Bone marrow (tissue), 2 donors: ENCODE results near the gene AIMP2.
"Not testable (repeated sequence)": the region's sequence is repeated elsewhere in the genome, so short reads cannot be mapped to it uniquely, and the experiment has no call there.

Source experiments
- DNase-seq, 2 donors: peaks; one replicate each; lab custom pipeline; 2025; lab: John Stamatoyannopoulos, UW

AIMP2 gene

DNA sequence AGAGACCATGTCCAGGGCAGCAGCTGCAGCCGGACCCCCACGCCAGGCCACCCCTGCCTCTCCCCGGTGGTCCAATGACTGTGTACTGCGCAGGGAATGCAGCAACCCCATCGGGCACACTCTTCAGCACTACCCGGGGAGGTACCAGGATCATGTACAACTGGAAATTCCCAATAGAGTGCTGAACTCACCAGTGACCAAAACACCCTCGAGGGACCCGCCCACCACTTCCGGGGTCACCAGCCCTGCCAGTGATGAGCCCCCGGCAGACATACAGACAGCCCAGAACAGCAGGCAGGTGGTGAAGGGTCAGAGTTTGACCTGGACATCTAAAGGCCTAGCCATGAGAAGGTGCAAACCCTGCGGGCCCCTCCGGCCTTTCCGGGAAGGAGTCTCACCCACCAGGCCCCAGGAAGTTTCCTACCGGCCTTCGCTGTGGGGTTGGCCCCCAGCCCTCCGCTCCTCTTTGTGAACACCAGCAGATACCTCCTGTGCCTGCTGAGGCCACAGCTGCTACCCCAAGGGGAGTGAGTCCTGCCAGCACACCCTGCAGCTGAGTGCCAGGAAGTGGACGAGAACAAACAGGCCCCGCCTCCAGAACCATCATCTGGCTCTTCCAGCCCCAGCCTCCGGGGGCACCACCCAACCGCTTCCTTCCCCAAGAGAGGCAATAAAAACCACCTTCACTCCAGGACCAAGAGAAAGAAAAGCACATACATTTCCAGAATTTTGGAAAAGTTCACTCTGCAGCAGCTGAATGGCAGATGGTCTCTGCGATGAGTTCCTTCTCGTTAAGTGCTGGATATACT lies 17.1 kb downstream of the AIMP2 start:
- peak; percentile 30 to 79 for DNase-seq

DNA sequence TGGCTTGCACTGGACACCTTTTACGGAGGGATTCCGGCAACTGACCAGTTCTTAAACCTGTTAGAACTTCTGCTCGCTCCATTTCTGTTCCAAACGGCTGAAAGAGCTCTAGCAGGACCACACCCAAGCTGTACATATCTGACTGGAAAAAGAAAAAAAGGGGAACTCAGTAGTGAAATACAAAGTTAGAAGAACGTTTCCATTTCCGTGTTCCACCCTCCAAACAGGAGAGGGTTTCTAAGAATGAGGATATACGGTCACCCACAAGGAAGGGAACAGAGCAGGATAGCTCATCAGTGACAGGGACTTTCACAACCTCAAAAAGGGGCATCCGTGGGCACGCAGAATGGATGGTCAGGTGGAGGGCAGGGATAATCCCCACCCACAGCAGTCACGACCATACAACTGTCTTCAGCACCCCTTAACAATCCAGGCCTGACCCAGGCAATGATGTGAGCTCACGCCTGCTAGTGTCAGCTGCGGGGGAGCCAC lies 17.8 kb downstream of the AIMP2 start:
- DNase-seq = no peak

DNA sequence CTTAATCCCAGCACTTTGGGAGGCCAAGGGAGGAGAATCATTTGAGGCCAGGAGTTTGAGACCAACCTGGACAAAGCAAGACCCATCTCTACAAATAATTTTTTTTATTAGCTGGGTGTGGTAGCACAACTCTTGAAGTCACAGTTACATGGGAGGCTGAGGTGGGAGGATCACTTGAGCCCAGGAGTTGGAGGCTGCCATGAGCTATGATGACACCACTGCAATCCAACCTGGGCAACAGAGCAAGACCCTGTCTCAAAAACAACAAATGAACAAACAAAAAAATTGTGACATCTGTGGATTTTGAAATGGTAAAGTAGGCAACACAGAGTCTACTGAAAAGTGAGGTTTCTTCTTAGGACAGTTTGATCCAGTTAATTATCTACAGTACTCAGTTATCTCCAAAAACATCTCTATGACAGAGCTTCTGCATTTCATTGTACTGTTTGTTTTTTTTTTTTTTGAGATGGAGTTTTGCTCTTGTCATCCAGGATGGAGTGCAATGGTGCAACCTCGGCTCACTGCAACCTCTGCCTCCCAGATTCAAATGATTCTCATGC lies 18.8 kb downstream of the AIMP2 start:
- no peak for DNase-seq

DNA sequence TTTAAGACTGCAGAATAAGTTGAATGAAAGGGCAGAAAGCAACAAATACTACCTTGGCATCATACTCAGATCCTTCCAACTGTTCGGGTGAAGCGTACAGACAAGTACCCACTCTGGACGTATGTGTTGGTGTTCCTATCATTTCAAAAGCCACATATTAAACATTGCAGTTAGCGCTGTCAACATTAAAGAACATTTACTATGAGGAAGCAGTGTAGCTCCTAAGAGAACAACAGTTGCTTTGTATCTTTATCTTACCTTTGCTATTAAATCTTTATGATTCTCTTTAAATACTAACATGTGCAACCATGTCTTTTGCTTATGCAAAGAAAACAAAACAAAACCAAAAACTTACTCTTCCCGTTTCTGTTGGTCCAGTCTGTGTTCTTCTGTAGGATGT lies 19.5 kb downstream of the AIMP2 start:
- no peak for DNase-seq

DNA sequence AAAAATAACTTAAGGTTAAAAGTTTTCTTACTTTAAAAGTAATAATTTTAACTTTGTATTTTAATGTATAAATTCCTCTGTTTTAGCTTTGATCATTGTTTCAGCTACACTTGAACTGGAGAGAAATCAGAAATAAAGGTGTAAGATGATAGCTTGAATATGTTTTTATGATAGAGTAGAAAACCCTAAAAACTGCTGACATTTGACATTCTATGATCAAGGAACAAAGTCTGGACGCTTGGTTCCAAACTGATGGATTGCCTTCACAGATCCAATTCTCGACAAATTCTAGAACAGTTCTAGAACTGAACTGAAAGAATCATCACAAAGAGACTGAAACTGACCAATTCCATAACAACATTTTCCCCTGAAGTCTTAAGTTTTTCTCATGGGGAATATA lies 21.9 kb downstream of the AIMP2 start, which contains the start of gene ANKRD61:
TSS of gene ANKRD61 (plus strand) at position 389 of the 400 bp plus-strand sequence. CDS start at position 389, 0 bp downstream.
- no peak for DNase-seq

DNA sequence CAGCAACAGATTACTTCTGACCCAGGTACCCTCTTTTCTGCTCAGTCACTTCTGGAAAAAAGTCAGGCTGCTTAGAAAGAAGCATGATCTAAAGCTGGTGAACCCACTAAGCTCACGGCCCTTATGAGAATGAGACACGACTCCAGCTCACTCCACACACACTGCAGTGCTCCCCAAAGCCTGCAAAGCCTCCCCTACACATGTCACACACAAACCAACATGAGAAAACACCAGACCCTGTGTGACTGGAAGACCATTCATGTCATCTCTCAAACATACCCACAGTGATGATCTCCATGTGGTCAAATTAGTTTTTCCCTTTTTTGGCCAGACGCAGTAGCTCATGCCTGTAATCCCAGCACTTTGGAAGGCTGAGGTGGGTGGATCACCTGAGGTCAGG lies 22.5 kb downstream of the AIMP2 start:
- DNase-seq = no peak

DNA sequence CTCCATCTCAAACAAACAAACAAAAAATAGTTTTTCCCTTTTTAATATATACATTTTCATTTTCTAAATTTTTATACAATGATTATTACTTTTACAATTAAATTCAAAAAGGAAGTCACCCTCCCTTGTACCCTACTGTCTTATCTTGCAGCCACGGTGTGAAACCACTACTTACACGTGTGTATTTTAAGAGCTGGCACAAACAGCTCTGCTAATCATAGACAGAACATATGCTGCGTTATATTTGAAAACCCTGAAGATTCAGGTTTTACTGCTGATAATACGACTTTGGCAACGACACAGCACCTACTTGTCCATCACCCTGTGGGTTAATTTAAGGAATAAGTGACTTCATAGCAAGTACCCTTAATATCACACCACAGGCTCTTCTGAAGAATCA lies 23.1 kb downstream of the AIMP2 start:
- DNase-seq = no peak

DNA sequence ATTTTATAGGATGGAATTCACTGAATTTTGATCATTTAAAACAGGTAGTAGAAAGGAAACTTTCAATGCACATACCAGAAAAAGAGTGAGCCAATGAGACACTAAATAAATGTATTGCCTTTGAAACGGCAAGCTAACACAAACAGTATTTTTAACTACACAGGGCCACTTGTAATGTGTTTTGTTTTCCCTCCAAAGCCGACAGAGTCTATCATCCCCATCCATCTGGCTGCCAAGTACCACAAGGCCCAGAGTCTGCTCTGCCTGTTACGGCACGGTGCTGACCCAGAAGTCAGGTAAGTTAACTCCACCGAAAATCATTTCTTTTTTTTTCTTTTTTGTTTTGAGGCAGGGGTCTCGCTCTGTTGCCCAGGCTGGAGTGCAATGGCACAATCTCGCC lies 23.6 kb downstream of the AIMP2 start:
- DNase-seq = no peak

DNA sequence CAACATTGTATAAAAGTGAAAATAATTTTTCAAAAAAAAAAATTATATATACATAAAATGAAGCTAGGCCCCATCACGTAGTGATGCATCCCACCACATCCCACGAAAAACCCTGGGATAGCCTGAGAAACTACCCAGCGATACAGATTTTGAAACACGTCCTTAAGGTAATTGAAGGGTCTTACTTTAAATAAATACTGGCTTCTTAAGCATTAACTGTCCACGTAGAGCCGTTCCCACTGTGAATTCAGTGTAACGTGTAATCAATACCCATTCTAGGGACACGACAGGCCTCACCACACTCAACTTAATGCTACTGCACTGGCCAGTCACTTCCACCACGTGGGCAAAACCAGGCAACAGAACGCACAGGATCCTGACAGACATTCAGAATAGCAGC lies 26.1 kb downstream of the AIMP2 start:
- DNase-seq = no peak

DNA sequence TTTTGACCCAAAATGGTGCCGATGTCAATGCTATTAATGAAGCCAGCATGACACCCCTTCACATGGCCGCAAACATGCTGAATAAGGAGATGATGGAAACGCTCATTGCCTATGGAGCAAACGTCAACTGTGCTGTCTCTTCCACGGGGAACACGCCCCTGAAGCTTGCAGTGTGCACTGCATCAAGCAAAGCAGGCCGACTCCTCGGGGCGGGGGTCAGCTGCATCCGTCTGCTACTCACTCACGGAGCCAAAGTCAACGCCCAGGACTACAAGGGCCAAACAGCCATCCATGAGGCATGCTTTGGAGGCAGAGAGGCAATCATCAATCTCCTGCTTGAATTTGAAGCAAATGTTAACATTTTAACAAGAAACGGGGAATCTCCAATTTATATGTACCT lies 26.6 kb downstream of the AIMP2 start:
- DNase-seq = no peak

DNA sequence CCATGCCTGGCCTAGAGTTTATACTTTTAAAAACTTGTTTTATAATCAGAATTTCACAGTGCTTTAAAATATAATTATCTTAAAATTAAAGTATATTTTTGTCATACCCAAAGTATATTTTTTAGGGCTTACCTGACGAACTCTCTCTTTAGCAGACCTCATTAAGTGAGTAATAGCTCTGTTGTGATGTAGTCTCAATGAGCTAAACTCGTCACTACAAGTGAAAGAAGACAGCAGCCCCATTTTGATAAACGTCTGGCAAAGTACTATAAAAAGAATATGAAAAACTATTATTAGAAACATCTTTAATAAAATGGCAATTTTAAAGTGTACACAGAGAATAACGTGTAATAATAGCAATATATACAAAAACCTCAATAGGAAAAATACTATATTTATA lies 40.7 kb downstream of the AIMP2 start:
- no peak for DNase-seq

DNA sequence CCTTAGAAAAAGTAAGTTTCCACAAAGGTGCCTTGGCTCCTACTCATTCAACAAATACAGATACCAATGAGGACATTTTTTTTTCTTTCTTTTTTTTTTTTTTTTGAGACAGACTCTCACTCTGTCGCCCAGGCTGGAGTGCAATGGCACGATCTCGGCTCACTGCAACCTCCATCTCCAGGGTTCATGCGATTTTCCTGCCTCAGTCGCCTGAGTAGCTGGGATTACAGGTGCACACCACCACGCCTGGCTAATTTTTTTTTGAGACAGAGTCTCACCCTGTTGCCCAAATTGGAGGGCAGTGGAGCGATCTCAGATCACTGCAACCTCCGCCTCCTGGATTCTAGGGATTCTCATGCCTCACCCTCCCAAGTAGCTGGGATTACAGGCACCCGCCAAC lies 42.1 kb downstream of the AIMP2 start:
- DNase-seq = not testable (repeated sequence)

DNA sequence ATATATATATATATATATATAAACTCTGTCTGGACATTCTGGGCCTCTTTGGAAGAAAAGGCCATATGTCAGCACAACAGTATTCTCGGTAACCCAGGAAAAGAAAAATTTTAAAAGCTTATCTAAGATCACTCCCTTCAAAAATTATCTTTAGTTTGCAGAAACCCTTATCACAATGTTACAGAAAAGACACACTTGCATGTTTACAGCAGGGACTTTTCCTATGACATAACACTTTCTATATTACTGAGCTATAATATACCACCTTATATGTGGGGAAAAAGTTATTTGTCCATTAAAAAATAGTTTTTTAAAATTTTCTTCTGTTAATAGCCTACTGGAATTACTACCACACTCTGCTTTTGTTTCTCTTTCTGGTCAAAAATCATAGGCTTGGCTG lies 47.5 kb downstream of the AIMP2 start:
- DNase-seq = no peak

DNA sequence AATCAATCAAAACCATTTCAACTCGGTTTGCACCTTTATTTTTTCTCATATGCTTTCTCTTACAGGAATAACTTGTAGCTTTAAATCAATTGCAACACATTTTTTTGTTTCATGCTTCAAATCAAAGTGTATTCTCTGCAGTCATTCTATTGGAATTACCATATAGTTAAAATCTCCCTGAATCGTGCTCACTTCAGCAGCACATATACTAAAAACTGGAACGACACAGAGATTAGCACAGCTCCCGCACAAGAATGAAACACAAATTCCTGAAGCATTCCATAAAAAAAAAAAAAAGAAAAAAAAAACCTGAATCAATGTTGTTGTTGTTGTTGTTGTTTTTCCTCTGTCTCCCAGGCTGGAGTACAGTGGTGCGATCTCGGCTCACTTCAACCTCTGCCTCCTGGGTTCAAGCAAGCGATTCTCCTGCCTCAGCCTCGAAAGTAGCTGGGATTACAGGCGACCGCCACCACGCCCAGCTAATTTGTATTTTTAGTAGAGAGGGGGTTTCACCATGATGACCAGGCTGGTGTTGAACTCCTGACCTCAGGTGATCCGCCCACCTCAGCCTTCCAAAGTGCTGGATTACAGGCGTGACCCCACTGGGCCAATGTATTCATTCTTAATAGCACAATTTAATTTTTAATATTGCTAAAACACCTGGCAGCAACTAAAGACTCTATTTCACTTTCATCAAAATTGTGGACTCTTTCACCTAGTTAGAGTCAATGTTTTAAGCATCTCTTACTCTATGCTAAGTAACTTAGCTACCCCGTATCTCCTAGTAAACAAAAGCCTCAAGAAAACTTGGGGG lies 48.5 kb downstream of the AIMP2 start:
- no peak for DNase-seq

DNA sequence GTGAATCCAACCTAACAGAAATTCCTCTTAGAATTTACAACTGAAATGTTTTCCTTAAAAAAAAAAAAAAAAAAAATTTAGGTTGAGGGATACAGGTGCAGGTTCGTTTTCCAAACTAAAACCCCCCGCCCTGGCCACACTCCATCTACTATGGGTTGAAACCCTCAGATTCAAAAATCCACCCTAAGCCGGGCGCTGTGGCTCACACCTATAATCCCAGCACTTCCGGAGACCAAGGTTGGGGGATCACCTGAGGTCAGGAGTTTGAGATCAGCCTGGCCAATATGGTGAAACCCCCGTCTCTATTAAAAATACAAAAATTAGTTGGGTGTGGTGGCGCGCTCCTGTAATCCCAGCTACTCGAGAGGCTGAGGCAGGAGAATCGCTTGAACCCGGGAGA lies 50.9 kb downstream of the AIMP2 start:
- not testable (repeated sequence) for DNase-seq

DNA sequence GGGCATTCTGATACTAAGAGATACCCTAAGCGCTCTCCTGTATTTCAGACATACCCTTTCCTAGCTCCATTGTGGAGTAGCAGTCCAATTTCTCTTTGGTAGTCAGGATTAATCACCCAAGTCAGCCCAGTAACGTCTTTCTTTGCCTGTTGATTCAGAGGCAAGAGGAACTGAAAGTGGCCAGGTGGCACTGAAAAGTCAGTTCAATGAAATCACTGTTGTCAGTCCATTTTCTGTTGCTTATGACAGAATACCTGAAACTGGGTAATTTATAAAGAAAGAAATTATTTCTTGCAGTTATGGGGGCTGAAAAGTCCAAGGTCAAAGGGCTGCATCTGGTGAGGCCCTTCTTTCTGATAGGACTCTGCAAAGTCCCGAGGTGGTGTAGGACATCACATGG lies 62.3 kb downstream of the AIMP2 start:
- DNase-seq = no peak
